Thyroid gland (tissue), 4 donors: ENCODE data around the gene ZBED1. TPM values are rescaled to one million over a fixed set of nuclear protein-coding genes. Genes with fewer than 3 reads are reported as not detected.

Experiments
- DNase-seq, 2 donors: peaks; one replicate each; pipeline ENCODE4 v3.0.0-alpha.2; 2019
- H3K27ac ChIP-seq, 3 donors: fragments of 200-600 bp; sonication (generic); 1 replicate in 2 of 3; 2 replicates in 1 of 3; pipeline ENCODE4 v1.5.1; 2016 to 2019; ENCODE audit warnings: mild to moderate bottlenecking in 1 of 3, moderate library complexity in 1 of 3
- H3K27me3 ChIP-seq: fragments of 200-600 bp; sonication (generic); one replicate; pipeline ENCODE4 v1.5.1; 2019
- H3K36me3 ChIP-seq, 2 donors: fragments of 200-600 bp; sonication (generic); one replicate each; pipeline ENCODE4 v1.5.1; 2016 to 2019
- H3K4me1 ChIP-seq, 2 donors: fragments of 200-600 bp; sonication (generic); one replicate each; pipeline ENCODE4 v1.5.1; 2017 to 2019
- H3K4me3 ChIP-seq, 3 donors: fragments of 200-600 bp; sonication (generic); replicated peaks in 1 of 3; 1 replicate in 2 of 3; 2 replicates in 1 of 3; pipeline ENCODE4 v1.5.1; 2016; ENCODE audit warnings: mild to moderate bottlenecking in 1 of 3
- H3K9me3 ChIP-seq: fragments of 200-600 bp; sonication (generic); one replicate; pipeline ENCODE4 v1.5.1; 2017
- POLR2A ChIP-seq, 2 donors: fragments of 450-650 bp; IDR thresholded peaks; one replicate each; pipeline ENCODE4 v1.6.1; 2017; ENCODE audit warnings: antibody characterized with exemption in 2 of 2, mild to moderate bottlenecking in 2 of 2, moderate library complexity in 1 of 2
- WGBS, 2 donors: methylation state at CpG; one replicate each; pipeline ENCODE4 v1.1.5; 2017; 5-methylcytosine and 5-hydroxymethylcytosine counted together
- intact Hi-C: fragments of 100-400 bp; cut with DNase I; formaldehyde crosslinking; loops from one replicate; pipeline ENCODE4 v1.15.1; 2023
- total RNA-seq, 4 donors: library from RNA; depleted of rRNA; stranded (reverse); fragments of >200 nt; gene quantifications; one replicate each; pipeline ENCODE4 v1.2.3, GENCODE V29; 2016
- TF ChIP-seq, protein P1 (sequence below), 6 experiments: fragments of 200-600 bp in 3 of 6; fragments of 450-650 bp in 3 of 6; sonication (generic) in 3 of 6; IDR thresholded peaks; one replicate each; pipeline ENCODE4 v1.5.1; 2016 to 2019; ENCODE audit warnings: antibody characterized with exemption in 6 of 6, mild to moderate bottlenecking in 2 of 6, inconsistent platforms in 1 of 6, moderate library complexity in 1 of 6

The ZBED1 gene
- total RNA-seq, 4 donors from 2014 or later, result 32.4 to 48.6 (median 45.2) TPM

DNA sequence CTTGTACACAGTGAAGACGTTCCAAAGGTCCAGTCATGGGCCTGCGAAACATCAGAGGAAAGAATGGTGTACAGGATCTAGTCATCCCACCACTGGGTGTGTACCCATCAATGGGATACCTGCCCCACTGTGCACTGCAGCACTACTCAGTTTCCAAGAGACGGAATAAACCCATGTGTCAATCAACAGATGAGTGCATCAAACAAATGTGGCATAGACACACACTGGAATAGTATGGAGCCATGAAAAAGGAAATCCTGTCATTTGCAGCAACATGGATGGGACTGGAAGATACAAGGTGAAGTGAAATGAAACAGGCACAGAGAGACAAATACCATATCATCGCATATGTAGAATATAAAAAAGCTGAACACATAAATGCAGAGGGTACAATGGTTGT is 48.0 kb downstream of the ZBED1 start:
- H3K4me1 ChIP-seq, result no peaks in the 10 kb centered on the region
- no peaks in the 10 kb centered on the region for H3K27me3 ChIP-seq
- no peaks in the 10 kb centered on the region for H3K36me3 ChIP-seq
- TF ChIP-seq, protein P1, sequence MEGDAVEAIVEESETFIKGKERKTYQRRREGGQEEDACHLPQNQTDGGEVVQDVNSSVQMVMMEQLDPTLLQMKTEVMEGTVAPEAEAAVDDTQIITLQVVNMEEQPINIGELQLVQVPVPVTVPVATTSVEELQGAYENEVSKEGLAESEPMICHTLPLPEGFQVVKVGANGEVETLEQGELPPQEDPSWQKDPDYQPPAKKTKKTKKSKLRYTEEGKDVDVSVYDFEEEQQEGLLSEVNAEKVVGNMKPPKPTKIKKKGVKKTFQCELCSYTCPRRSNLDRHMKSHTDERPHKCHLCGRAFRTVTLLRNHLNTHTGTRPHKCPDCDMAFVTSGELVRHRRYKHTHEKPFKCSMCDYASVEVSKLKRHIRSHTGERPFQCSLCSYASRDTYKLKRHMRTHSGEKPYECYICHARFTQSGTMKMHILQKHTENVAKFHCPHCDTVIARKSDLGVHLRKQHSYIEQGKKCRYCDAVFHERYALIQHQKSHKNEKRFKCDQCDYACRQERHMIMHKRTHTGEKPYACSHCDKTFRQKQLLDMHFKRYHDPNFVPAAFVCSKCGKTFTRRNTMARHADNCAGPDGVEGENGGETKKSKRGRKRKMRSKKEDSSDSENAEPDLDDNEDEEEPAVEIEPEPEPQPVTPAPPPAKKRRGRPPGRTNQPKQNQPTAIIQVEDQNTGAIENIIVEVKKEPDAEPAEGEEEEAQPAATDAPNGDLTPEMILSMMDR (IDR thresholded peaks at IDR 0.05), result no peak
- TF ChIP-seq POLR2A (IDR thresholded peaks at IDR 0.05), result no peak
- intact Hi-C loops, result no loop called here
- 95 to 100% methylated on average over 3 to 4 of the region's 4 CpGs for whole genome bisulfite sequencing, 2 donors
- no peak for DNase-seq
- H3K9me3 ChIP-seq, result no peaks in the 10 kb centered on the region
- H3K27ac ChIP-seq, result no peak overlapping the region
- no peak overlapping the region for H3K4me3 ChIP-seq

DNA sequence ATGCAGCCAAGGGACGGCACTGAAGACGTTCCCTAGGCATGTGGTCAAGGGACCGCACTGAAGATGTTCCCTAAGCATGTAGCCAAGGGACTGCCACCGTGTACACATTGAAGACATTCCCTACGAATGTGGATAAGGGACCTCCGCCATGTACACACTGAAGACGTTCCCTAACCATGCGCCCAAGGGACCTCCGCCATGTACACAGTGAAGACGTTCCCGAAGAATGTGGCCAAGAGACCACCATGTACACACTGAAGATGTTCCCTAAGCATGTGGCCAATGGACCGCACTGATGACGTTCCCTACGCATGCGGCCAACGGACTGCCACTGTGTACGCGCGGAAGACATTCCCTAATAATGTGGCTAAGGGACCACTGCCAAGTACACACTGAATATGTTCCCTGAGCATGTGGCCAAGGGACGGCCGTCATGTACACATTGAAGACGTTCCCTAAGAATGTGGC is 48.4 kb downstream of the ZBED1 start:
- Histone ChIP-seq H3K4me1 (no peaks in the 10 kb centered on the region), H3K36me3 (no peaks in the 10 kb centered on the region), H3K4me3 (no peak overlapping the region), H3K9me3 (no peaks in the 10 kb centered on the region), H3K27me3 (no peaks in the 10 kb centered on the region), H3K27ac (no peak overlapping the region)
- TF ChIP-seq, protein P1 (IDR thresholded peaks at IDR 0.05), result no peak
- no peak for TF ChIP-seq POLR2A (IDR thresholded peaks at IDR 0.05)
- 93 to 95% methylated on average over 17 to 22 of the region's 22 CpGs for WGBS, 2 donors
- intact Hi-C loops, result no loop called here
- no peak for DNase-seq

DNA sequence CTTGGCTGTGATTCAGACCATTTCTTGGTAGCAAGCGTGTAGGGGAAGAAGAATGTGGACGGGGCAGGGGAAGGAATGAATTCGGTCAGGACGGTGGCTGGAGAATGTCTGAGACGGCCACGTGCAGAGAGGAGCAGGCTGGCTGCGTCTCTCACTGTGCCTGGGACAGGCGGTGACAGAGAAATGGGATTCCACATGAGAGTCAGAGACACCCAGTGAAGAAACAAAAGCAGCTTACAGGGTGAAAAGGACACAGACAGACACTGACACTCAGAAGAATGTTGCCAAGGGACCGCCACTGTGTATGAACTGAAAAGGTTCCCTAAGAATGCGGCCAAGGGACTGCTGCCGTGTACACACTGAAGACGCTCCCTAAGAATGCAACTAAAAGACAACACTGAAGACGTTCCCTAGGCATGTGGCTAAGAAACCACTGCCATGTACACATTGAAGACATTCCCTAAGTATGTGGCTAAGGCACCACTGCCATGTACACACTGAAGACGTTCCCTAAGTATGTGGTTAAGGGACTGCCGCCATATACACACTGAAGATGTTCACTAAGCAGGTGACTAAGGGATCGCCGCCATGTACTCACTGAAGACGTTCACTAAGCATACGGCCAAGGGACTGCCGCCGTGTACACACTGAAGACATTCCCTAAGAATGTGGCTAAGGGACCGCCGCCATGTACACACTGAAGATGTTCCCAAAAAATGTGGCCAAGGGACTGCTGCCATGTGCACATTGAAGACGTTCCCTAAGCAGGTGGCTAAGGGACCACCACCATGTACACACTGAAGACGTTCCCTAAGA is 49.1 kb downstream of the ZBED1 start:
- no peaks in the 10 kb centered on the region for H3K4me1 ChIP-seq
- no peak overlapping the region for H3K27ac ChIP-seq
- H3K27me3 ChIP-seq, result no peaks in the 10 kb centered on the region
- H3K36me3 ChIP-seq, result no peaks in the 10 kb centered on the region
- no peaks in the 10 kb centered on the region for H3K9me3 ChIP-seq
- intact Hi-C loops, result no loop called here
- no peak for DNase-seq
- WGBS, 2 donors, result 69% methylated on average over 24 to 25 of the region's 25 CpGs
- TF ChIP-seq, protein P1 (IDR thresholded peaks at IDR 0.05), result no peak
- no peak for TF ChIP-seq POLR2A (IDR thresholded peaks at IDR 0.05)
- no peak overlapping the region for H3K4me3 ChIP-seq

DNA sequence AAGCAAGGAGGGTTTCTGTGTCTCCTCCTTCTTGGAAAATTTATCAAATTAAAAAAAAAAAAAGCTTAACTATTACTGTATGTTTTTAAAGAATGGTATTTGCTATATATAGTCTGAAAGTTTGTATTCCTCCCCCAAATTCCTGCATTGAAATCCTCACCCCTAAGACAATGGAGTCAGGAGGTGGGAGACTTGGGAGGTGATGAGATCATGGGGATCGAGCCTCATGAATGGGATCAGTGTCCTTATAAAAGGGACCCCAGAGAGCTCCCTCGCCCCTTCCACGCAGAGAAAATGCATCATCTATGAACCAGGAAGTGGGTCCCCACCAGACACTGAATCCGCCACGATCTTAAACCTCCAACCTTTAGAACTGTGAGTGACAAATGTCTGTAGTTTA is 50.1 kb downstream of the ZBED1 start:
- Histone ChIP-seq H3K4me1 (no peaks in the 10 kb centered on the region), H3K4me3 (no peak overlapping the region), H3K27me3 (no peaks in the 10 kb centered on the region), H3K36me3 (no peaks in the 10 kb centered on the region), H3K27ac (no peak overlapping the region), H3K9me3 (no peaks in the 10 kb centered on the region)
- intact Hi-C loops, result no loop called here
- TF ChIP-seq POLR2A (IDR thresholded peaks at IDR 0.05), result no peak
- TF ChIP-seq, protein P1 (IDR thresholded peaks at IDR 0.05), result no peak
- no peak for DNase-seq
- 78 to 85% methylated on average over 5 of the region's 5 CpGs for WGBS, 2 donors

DNA sequence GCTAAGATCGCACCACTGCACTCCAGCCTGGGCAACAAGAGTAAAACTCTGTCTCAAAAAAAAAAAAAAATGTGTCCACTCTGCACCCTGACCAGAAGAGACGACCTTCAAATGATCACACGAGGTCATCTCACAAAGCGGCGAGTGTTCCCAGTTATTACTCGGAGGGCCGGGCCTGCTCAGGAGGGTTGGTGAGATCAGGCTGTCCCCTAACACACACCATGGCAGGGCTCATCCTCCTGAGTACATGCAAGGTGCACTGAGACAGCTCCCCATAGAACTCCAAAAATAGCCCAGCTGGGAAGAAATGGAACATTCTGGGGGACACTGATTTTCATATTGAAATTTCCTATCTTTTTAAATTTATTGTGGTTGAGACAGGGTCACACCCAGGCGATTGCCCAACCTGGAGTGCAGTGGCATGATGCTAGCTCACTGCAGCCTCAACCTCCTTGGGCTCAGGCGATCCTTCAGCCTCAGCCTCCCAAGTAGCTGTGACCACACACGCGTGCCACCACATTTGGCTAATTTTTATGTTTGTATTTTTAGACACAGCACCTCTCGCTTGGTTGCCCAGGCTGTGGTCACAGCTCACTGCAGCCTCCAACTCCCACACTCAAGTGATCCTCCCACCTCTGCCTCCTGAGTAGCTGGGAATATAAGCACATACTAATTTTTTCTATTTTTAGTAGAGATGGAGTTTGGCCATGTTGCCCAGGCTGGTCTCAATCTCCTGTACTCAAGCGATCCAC is 51.5 kb downstream of the ZBED1 start:
- intact Hi-C loops, result no loop called here
- WGBS, 2 donors, result 94 to 96% methylated on average over 13 of the region's 13 CpGs

More for the DNA sequence above, 51.5 kb downstream of the ZBED1 start:
- Histone ChIP-seq H3K4me1 (no peaks in the 10 kb centered on the region), H3K36me3 (no peaks in the 10 kb centered on the region), H3K27ac (no peak overlapping the region), H3K27me3 (no peaks in the 10 kb centered on the region), H3K4me3 (no peak overlapping the region), H3K9me3 (no peaks in the 10 kb centered on the region)
- TF ChIP-seq, protein P1 (IDR thresholded peaks at IDR 0.05), result no peak
- TF ChIP-seq POLR2A (IDR thresholded peaks at IDR 0.05), result no peak
- no peak for DNase-seq
